Measurements from ENCODE around the gene SNX32.

The SNX32 gene

GRCh38 chr11:65857500-65857852 lies 23.7 kb downstream of the SNX32 start:
- no peak for DNase-seq (ENCODE audit: low spot score)

GRCh38 chr11:65857853-65858680 lies 24.3 kb downstream of the SNX32 start, which contains the start of gene CFL1:
CFL1 (minus strand) TSS chr11:65858180; CDS start chr11:65858099, 81 bp downstream.
- DNase-seq (ENCODE audit: low spot score), result peak; percentile 88

- DNase-seq (ENCODE audit: low spot score), result no peak
Measured at GRCh38 chr11:65858681-65859087, 24.9 kb downstream of the SNX32 start.

GRCh38 chr11:65859095-65859811 lies 25.5 kb downstream of the SNX32 start:
- DNase-seq (ENCODE audit: low spot score), result peak; percentile 91

GRCh38 chr11:65859812-65860277 lies 26.1 kb downstream of the SNX32 start:
- DNase-seq (ENCODE audit: low spot score), result no peak

GRCh38 chr11:65860278-65861164 lies 26.8 kb downstream of the SNX32 start, which contains the start of gene MUS81:
MUS81 (plus strand) TSS chr11:65860433; CDS start chr11:65860754, 321 bp downstream.
- DNase-seq (ENCODE audit: low spot score), result peak; percentile 89

- no peak for DNase-seq (ENCODE audit: low spot score)
Measured at GRCh38 chr11:65861165-65861505, 27.4 kb downstream of the SNX32 start.

- DNase-seq (ENCODE audit: low spot score), result no peak
Measured at GRCh38 chr11:65861533-65862183, 27.9 kb downstream of the SNX32 start.

- no peak for DNase-seq (ENCODE audit: low spot score)
Measured at GRCh38 chr11:65862191-65862735, 28.5 kb downstream of the SNX32 start.

GRCh38 chr11:65862941-65863888 lies 29.5 kb downstream of the SNX32 start:
- no peak for DNase-seq (ENCODE audit: low spot score)

- DNase-seq (ENCODE audit: low spot score), result no peak
Measured at GRCh38 chr11:65863889-65864705, 30.3 kb downstream of the SNX32 start.

GRCh38 chr11:65864706-65865471 lies 31.1 kb downstream of the SNX32 start:
- no peak for DNase-seq (ENCODE audit: low spot score)

GRCh38 chr11:65865550-65866172 lies 31.9 kb downstream of the SNX32 start:
- DNase-seq (ENCODE audit: low spot score), result no peak

GRCh38 chr11:65866509-65867283 lies 32.9 kb downstream of the SNX32 start:
- DNase-seq (ENCODE audit: low spot score), result no peak

- DNase-seq (ENCODE audit: low spot score), result no peak
Measured at GRCh38 chr11:65867284-65868071, 33.7 kb downstream of the SNX32 start.

GRCh38 chr11:65868076-65868667 lies 34.4 kb downstream of the SNX32 start:
- DNase-seq (ENCODE audit: low spot score), result peak; percentile 59
